Ureter (tissue), 1 donor: ENCODE results near the gene IL1RAPL2. TPM values are rescaled to one million over a fixed set of nuclear protein-coding genes. Genes with fewer than 3 reads are reported as not detected.
"Not testable (repeated sequence)": the region's sequence is repeated elsewhere in the genome, so short reads cannot be mapped to it uniquely, and the experiment has no call there.

Experiments
- DNase-seq: peaks from one replicate; pipeline ENCODE4 v3.0.0-alpha.2; 2020; ENCODE audit warnings: low spot score
- total RNA-seq: library from RNA; stranded (reverse); gene quantifications from one replicate; pipeline ENCODE4 v1.2.4, GENCODE V29; 2023
- donor health status: DM: yes; HTN: yes; CAD: no.

IL1RAPL2 gene
- total RNA-seq, 1 donor from 2014 or later: 8.3 TPM

DNA sequence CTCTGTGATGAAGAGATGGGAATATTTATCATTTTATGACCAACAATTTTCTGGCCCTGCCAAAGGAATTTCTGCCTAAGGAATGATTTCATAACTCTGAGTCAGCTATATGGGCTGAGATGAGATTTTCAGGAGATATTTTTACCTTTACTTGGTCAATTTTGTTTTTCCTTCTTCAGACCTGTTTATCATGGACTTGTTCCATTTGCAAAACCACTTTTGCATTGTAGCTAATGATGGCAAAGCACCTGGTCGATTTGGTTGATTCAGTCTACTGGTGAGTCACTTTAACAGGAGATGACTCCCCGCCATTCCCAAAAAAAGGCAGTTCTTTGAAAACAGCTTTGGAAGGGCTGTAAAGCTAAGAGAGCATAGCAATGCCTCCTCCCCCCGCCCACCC is 601.2 kb downstream of the IL1RAPL2 start:
- no peak for DNase-seq

DNA sequence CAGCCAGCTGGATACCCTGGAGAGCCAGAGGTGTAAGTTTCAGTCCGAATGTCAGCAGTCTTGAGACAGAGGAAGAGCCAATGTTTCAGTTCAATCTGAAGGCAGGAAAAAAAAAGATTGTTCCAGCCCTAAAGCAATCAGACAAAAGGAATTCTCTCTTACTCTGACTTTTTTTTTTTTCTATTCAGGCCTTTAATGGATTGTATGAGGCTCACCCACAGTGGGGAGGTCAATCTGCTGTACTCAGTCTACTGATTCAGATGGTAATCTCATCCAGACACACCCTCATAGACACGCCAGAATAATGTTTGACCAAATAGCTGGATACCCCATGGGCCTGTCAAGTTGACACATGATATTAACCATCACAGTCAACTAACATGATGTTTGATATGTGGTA is 602.6 kb downstream of the IL1RAPL2 start:
- no peak for DNase-seq

DNA sequence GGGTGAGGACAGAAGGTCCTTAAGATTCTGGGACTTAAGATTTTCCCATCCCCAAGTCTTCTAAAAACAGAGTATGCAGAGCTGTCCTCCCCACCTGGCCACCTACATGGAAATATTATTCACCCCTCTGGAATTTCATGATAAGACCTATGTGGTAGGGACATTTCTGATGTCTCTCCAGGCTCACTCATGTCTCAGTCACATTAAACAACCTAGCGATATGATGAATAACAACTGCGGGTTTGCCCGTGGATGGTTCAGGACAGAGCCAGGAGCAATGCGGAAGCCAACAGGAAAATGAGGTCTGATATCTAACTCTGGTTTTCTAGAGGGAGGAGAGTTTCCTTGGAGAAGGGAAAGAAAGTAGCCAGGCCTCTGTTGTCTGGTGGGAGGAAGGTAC is 607.1 kb downstream of the IL1RAPL2 start:
- DNase-seq: no peak

DNA sequence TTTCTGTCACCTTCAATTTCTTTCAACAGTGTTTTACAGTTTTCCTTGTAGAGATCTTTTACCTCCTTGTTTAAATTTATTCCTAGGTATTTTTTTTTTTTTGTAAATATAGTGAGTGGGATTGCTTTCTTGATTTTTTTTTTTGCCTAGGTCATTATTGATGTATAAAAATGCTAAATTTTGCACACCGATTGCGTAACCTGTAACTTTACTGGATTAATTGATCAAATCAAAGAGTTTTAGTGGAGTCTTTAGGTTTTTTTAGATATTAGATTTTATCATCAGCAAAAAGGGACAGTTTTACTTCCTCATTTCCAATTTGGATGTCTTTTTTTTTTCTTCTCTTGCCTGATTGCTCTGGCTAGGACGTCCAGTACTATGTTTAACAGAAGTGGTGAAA is 613.6 kb downstream of the IL1RAPL2 start:
- DNase-seq: no peak

DNA sequence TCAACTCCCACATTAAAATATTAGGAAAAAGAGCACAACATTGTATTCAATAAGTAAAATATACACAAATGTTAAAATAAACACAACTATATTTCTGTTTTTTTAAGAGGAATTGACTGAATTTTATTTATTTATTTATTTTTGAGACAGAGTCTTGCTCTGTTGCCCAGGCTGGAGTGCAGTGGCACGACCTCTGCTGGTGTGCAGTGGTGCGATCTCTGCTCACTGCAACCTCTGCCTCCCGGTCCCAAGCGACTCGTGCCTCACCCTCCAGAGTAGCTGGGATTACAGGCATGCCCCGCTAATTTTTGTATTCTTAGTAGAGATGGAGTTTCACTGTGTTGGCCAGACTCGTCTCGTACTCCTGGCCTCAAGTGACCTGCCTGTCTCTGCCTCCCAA is 623.1 kb downstream of the IL1RAPL2 start:
- no peak for DNase-seq

DNA sequence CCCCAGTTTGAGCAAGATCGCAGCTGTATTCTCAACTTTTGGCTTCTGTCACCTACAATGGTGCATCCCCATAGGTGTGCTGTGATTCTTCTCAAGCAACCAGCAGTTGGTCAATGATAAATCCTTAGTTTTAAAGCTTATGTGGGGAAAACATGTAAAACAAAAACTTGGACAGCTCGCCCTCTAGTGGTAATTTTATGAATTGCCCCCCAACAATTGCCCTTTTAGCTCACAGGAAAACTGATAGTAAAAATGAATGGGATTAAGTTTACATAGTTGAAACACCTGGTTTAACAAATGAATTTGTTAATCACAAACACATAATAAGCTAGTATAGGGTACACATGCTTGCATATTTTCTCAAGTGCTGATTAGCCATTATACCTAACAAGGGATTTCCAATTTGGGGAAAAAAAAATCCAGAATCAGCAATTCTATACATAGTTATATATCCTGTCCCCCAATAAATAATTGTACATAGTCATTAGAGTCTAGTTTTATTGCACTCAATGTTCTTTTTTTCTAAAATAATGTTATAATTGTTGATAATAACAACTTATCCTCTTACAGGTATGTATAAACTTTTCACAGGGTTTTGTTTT is 624.4 kb downstream of the IL1RAPL2 start:
- no peak for DNase-seq

DNA sequence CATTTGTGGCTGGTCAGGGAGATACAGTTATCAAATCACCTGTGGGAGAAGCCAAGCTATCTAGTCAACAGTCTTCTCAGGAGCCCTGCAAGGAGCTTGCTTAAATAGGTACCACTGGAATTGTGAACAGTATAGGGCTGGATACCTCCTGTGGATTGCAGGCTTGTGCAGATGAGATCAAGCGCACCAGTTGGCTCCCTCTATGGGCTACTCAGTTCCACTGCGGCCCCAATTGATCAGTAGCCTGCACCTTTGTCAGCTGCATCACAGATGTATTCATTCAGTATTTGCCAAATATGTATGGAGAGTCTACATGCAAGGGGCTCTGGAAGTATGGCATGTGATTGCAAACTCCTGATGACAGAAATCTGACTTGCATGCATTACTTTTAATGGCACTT is 625.9 kb downstream of the IL1RAPL2 start:
- DNase-seq: no peak

DNA sequence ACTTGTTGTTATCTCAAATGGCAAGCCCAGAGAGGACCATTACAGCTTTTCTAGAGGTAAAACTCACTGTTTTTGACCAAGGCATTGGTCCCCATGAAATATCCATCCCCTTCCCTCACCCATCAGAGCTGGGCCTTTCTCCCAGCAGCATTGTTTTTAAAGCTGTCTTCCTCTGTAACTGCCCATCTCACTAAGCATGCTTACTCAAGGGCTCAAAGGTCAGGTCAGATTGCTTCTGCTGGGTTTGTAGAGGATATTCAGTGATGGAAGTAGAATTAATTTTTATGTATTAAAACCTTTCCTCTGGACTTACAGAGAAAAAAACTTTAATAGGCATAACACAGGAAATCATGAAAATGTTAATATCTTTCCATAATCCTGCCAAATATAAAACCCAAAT is 643.4 kb downstream of the IL1RAPL2 start:
- DNase-seq: no peak

DNA sequence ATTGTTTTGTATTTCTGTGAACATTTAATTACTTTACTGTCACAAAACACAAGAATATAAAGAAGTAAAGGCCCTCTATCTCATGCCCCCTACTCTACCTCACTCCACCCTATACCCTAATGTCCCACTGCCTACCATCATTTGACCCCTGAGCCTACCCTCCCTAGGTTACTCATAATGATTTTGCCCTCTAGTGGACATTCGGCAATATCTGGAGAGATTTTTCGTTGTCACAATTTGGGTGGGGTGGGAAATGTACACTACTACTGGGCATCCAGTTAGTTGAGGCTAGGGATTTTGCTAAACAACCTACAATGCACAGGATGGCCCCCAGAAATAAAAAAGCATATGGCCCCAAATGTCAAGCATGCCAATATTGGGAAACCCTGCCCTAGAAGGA is 644.3 kb downstream of the IL1RAPL2 start:
- no peak for DNase-seq

DNA sequence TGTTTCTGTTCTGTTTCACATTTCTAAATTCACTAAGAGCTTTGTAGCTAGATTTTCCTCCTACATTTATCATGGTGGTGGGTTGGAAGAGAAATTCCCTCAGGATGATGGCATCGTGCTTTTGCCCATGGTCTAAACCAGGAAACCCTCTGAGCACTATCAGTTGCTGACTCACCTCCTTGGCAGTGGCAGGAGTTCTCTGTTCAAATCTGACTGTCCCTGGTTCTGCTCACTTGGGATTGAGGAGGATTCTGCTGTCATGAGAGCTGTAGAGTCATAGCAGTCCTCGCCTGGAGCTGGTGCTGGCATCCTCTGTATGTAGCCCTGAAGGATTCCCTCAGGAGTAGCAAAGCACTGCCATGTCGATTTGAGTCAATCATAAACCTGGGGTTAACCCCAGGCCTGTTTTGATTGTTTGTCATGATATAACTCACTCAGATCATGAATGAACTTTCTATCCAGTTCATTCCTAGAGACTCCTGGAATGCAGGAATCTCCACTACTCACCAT is 645.1 kb downstream of the IL1RAPL2 start:
- DNase-seq: no peak

DNA sequence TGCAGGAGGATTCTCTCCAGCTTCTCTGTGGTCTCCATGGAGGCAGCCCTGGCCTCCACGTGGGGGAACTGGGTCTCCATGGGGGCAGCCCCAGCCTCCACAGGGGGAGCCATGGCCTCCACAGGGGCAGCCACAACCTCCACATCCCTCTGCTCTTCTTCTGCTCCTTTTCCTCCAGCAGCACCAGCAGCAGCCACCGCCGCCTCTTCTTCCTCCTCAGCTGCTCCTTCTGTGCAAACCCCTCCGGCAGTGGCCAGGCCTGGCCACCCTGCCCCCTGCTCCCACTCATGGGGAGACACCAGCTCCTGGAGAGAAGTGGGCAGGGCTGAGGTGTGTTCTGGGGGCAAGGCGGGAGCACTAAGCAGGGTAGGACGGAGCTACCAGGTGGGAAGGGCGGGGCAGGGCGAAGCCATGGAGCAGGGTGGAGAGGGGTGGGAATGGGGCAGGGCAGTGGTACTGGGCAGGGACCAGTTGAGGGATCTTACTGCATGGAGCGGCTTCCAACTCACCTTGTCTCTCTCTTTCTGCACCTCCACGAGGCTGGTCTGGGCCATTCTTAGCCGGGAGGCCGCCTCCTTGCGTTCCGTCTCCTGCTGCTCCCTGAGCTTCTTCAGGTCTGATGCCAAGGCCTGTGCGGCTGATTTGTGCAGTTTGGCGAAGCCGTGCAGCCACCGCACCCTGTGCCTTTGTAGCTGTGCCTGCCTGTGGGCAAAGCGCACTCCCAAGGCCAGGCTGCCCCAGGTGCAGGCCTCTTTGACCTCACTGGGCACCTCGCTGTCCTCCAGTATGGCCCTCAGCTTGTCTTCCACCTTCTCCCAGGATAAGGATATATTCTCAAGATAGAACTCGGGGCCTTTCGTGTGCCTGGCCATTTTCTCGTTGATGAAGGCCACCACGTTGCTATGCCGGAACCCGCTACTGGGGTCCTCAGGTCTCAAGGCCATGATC is 653.7 kb downstream of the IL1RAPL2 start:
- no peak for DNase-seq

DNA sequence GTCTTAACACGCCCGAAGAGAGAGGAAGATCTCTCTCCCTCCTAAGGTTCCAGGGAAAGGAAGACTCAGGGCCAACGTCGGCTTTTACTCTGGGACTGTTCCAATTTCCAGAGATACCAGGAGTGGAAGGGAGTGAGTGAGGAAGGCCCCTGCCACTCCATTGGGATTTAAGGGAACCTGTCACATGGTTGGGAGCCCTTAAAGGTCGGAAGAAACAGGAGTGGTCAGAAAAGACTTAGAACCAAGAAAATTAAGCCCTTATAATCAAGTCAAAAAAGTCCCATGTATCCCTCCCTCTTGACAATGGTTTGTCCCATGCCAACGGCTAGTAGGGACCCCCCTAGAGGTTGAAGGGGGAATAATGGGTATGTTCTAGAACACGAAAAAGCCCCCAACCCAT is 654.6 kb downstream of the IL1RAPL2 start, which contains the start of gene TEX13A:
Gene TEX13A (minus strand): TSS at position 59 of the 400 bp plus-strand sequence. CDS start 297 bp downstream, outside the sequence.
- DNase-seq: no peak

DNA sequence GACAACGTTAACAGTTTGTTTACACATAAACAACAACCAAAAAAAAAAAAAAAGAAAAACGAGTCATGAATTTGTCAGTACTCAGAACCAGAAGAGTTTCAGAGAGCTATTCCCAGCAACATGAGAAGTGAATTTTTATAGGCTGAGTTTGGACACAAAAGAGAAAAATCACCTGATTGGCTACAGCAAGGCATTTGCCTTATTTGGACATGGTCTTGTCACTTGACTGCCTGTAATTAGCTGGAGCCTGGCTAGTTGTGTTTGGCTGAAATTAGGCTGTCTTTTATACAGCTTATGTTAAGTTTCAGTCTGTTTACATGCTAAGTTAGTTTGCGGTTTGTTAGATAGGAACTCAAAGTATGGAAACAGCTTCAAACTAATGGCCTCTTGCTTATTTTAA is 655.4 kb downstream of the IL1RAPL2 start:
- DNase-seq: no peak

DNA sequence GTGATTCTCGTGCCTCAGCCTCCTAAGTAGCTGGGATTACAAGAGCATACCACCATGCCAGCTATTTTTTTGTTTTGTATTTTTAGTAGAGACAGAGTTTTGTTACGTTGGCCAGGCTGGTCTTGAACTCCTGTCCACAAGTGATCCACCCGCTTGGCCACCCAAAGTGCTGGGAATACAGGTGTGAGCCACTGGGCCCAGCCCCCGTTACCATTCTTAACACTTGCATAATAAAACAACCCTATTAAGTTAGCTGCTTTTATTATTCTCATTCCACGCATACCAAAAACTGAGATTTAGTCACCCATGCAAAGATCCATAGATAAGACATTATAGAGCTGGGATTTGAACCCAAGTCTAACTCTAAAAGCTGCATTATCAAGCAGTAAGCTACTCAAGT is 660.5 kb downstream of the IL1RAPL2 start:
- DNase-seq: no peak

DNA sequence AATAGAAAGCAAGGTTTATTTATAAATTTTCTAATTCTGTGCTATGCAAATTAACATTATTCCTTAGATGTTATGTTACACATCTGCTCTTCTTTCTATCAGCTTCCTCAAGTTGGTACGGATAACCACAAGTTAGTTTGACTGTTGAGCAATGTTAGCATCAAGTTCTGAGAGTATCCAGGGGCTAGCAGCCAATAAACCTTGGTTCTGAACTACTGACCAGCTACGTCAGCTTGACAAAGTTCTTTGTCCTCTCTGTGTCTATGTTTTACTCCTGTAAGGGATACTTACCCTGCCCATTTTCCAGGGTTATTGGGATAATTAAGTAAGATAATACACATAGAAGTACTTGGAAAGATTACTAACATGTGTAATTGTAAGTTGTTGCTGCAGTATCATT is 662.6 kb downstream of the IL1RAPL2 start:
- DNase-seq: no peak

DNA sequence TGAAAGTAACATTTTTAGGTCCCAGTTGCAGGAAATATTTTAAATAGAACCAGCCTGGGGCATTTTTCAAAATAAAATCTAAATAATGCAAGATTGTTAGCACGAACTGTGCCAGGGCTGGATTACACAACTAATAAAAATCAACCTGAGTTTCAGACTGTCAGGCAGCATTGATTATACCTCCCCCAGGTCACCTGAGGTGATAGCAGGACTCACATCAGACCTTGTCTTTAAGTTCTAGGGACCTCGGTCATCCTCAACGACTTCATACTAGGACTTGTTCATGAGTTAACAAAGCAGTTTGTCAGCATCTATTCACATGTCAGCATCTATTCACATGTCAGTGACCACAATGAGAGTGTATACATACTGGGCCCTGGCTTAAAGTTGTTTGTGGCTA is 663.1 kb downstream of the IL1RAPL2 start:
- DNase-seq: no peak

DNA sequence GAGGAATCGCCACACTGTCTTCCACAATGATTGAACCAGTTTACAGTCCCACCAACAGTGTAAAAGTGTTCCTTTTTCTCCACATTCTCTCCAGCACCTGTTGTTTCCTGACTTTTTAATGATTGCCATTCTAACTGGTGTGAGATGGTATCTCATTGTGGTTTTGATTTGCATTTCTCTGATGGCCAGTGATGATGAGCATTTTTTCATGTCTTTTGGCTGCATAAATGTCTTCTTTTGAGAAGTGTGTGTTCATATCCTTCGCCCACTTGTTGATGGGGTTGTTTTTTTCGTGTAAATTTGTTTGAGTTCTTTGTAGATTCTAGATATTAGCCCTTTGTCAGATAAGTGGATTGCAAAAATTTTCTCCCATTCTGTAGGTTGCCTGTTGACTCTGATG is 671.4 kb downstream of the IL1RAPL2 start:
- DNase-seq: not testable (repeated sequence)

DNA sequence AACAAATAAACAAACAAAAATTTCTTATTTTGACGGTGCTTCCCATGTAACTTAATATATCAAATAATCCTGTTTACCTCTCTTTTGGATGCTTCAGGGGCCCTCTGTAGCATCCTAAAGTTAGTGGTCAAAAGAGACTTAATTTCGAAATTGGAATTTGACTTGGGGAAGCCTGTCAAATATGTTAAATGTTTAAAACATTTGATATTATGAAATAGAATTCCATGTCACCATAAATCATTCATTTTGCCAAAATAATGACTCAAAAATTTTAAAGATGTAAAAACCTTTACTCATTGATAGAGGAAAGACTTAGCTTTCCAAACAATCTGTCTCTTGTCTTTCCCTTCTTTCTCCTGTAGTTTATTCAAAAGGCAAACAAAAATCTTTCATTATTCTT is 675.1 kb downstream of the IL1RAPL2 start:
- DNase-seq: no peak

DNA sequence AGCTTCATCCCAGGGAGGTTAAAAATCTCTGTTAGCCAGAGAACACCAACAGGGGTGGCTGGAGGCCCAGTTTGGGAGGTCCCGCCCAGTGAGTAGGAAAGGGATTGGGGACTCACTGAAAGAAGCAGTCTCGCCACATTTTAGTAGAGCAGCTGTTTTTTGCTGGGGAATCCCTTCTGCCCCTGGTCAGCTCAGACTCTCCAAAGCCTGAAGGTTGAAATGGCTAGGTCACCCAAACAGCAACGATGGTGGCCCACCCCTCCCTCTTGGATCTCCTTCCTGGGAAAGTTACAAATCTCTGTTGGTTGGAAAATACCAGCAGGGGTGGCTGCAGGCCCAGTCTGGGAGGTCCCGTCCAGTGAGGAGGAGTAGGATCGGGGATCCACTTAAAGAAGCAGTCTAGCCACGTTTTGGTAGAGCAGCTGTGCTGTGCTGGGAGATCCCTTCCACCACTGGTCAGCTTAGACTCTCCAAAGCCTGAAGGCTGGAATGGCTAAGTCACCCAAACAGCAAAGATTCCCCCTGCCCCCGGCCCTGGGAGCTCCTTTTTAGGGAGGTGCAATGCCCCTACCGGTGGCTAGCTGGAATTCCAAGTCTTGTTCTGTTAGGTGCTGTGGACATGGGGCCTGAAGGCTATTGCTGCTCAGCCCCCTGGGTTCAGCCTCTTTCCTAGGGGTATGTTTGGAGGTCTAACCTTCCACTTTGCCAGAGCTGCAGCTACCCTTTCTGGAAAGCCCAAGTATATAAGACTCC is 694.5 kb downstream of the IL1RAPL2 start:
- no peak for DNase-seq

DNA sequence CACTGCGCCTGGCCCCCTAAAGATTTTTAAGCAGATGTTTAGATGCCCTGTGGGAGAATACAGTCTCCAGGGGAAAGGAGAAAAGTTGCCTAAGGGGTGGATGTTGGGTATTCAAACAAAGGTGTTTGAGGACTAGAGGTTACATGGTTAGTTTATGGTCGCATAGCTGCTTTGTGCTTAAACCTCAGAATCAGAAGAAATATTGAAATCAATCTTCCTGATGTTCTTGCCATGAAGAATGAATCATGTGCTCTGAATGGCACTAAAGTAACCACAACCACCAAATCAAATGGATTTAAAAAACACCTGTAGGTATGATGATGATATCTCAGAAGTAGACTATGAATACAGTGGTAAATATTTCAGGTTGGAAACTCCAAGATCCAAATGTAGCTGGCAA is 697.2 kb downstream of the IL1RAPL2 start:
- no peak for DNase-seq

DNA sequence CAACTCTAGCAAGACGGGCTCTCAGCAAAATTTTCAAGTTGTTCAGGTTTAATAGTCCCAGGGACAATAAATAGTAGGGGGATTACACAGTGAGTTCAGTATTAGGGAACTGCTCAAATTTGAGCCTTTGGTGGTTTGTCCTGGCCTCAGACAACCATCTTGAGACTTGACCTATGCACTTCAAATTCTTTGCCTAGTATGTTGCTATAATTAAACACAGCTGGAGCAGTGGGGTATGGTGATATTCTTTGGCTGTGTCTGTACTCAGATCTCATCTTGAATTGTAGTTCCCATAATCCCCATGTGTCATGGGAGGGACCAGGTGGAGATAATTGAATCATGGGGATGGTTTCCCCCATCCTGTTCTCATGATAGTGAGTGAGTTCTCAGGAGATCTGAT is 697.8 kb downstream of the IL1RAPL2 start:
- no peak for DNase-seq

DNA sequence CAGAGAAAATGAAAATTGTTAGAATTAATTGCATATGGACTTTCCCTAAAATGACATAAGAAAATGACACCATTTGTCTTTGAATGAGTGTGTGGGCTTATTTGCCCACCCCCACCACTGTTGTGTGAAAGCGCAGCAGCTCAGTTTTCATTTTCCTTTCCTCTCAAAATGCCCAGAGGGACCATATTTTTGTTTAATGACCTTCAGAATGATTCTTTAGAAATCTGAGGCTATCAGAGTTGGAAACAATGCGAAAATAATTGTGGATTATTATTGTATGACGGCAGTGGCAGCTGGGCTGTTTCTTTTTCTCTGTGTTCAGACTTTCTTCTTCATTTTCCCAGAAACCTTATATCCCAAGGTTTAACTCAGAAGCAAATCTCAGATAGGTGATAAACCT is 699.1 kb downstream of the IL1RAPL2 start:
- no peak for DNase-seq
